Endothelial cell of umbilical vein (primary cell): ENCODE results near the gene PTPN13. TPM values are rescaled to one million over a fixed set of nuclear protein-coding genes. Genes with fewer than 3 reads are reported as not detected.

Experiments used
- BruUV-seq: library from RNA; stranded (reverse); fragments of 400-500 nt; replicated peaks from 2 replicates; lab custom pipeline; 2021; lab: Mats Ljungman, UMichigan
- CTCF ChIA-PET: fragments of 300-600, 350-600 bp; sonication (Branson Sonifier 250); formaldehyde crosslinking; loops from one replicate; lab custom pipeline; 2021; ENCODE audit warnings: antibody characterized with exemption, inconsistent platforms; lab: Charles Lee
- POLR2A ChIA-PET: fragments of 300-600, 350-600 bp; sonication (Branson Sonifier 250); formaldehyde crosslinking; loops from one replicate; lab custom pipeline; 2021; ENCODE audit warnings: antibody characterized with exemption, inconsistent platforms; lab: Charles Lee
- DNase-seq: peaks from one replicate; pipeline ENCODE4 v3.0.0-alpha.2; 2011; ENCODE audit warnings: low read depth, low spot score
- FAIRE-seq: peaks from 2 replicates; lab custom pipeline; 2011; peaks lifted over from hg19 to GRCh38; lab: Jason Lieb, UNC
- H2AFZ ChIP-seq: 2 replicates; pipeline ENCODE4 v1.6.0; 2012; ENCODE audit warnings: low read depth, low read length, control low read depth, inconsistent platforms
- H3K27ac ChIP-seq: 2 replicates; pipeline ENCODE4 v1.5.1; 2011; ENCODE audit warnings: low read depth, mild to moderate bottlenecking, control low read depth, low read length, moderate library complexity; ENCODE audit not compliant: insufficient read depth
- H3K27me3 ChIP-seq, 2 experiments: 2 replicates each; pipeline versions ENCODE4 v1.6.0 to v1.6.1; 2011; ENCODE audit warnings: low read length in 2 of 2, mixed read lengths in 1 of 2; ENCODE audit not compliant: control insufficient read depth in 2 of 2, insufficient read depth in 2 of 2
- H3K36me3 ChIP-seq, 2 experiments: 2 replicates in 1 of 2; 3 replicates in 1 of 2; pipeline ENCODE4 v1.5.1; 2011; ENCODE audit warnings: low read length in 2 of 2, mild to moderate bottlenecking in 1 of 2, moderate library complexity in 1 of 2; ENCODE audit not compliant: control insufficient read depth in 2 of 2, insufficient read depth in 2 of 2; ENCODE audit errors: extremely low read depth in 1 of 2
- H3K4me1 ChIP-seq: 3 replicates; pipeline ENCODE4 v1.5.1; 2011; ENCODE audit warnings: mild to moderate bottlenecking, low read length; ENCODE audit not compliant: control insufficient read depth, insufficient read depth; ENCODE audit errors: extremely low read depth
- H3K4me2 ChIP-seq: 2 replicates; pipeline ENCODE4 v1.6.1; 2011; ENCODE audit warnings: low read length, control low read depth, mixed read lengths; ENCODE audit not compliant: insufficient read depth
- H3K4me3 ChIP-seq, 3 experiments: fragments of 200-600 bp in 1 of 3; sonication (generic), shearing (Covaris generic) in 1 of 3; replicated peaks in 1 of 3; 2 replicates each; pipeline ENCODE4 v1.5.1; 2011 to 2016; ENCODE audit warnings: control low read depth in 3 of 3, low read length in 3 of 3, mild to moderate bottlenecking in 2 of 3, inconsistent platforms in 1 of 3, low read depth in 1 of 3, moderate library complexity in 1 of 3; ENCODE audit not compliant: insufficient read depth in 1 of 3
- H3K79me2 ChIP-seq: 2 replicates; pipeline ENCODE4 v1.6.0; 2012; ENCODE audit warnings: low read length, inconsistent platforms; ENCODE audit not compliant: control insufficient read depth, insufficient read depth
- H3K9ac ChIP-seq: replicated peaks from 2 replicates; pipeline ENCODE3; 2011; ENCODE audit warnings: low read length, control low read depth; ENCODE audit not compliant: insufficient read depth; ENCODE audit errors: extremely low read depth
- H3K9me1 ChIP-seq: replicated peaks from 3 replicates; pipeline ENCODE4 v1.6.0; 2011; ENCODE audit warnings: mild to moderate bottlenecking, low read length; ENCODE audit not compliant: control insufficient read depth, insufficient read depth; ENCODE audit errors: extremely low read depth
- H3K9me3 ChIP-seq: replicated peaks from 2 replicates; pipeline ENCODE4 v1.5.1; 2012; ENCODE audit warnings: low read length, inconsistent platforms; ENCODE audit not compliant: control insufficient read depth, insufficient read depth
- H4K20me1 ChIP-seq: replicated peaks from 2 replicates; pipeline ENCODE3; 2011; ENCODE audit warnings: mild to moderate bottlenecking, low read length; ENCODE audit not compliant: control insufficient read depth, insufficient read depth; ENCODE audit errors: extremely low read depth
- EZH2 ChIP-seq: IDR thresholded peaks from 2 replicates; pipeline ENCODE4 v1.6.1; 2012; ENCODE audit warnings: borderline replicate concordance, low read depth, mild to moderate bottlenecking, moderate library complexity, low read length, inconsistent platforms; ENCODE audit not compliant: severe bottlenecking
- FOS ChIP-seq: IDR thresholded peaks from 2 replicates; pipeline ENCODE4 v1.6.1; 2011; ENCODE audit warnings: mild to moderate bottlenecking, low read length, moderate library complexity, borderline replicate concordance; ENCODE audit not compliant: insufficient read depth
- GATA2 ChIP-seq: IDR thresholded peaks from 2 replicates; pipeline ENCODE4 v1.7.0; 2011; ENCODE audit warnings: low read depth, mild to moderate bottlenecking, moderate library complexity, mixed read lengths, low read length; ENCODE audit not compliant: insufficient read length, insufficient read depth
- JUN ChIP-seq: IDR thresholded peaks from 2 replicates; pipeline ENCODE4 v1.6.1; 2011; ENCODE audit warnings: borderline replicate concordance, low read depth; ENCODE audit not compliant: insufficient read length, insufficient read depth
- MYC ChIP-seq: IDR thresholded peaks from one replicate; pipeline ENCODE4 v1.6.1; 2011; ENCODE audit warnings: mild to moderate bottlenecking, low read depth, low read length
- POLR2A ChIP-seq: IDR thresholded peaks from 2 replicates; pipeline ENCODE4 v1.6.1; 2012; ENCODE audit warnings: low read depth, mild to moderate bottlenecking, control low read depth, low read length
- POLR2AphosphoS5 ChIP-seq: IDR thresholded peaks from 2 replicates; pipeline ENCODE4 v1.6.1; 2012; ENCODE audit warnings: low read depth, mild to moderate bottlenecking, control low read depth, low read length, moderate library complexity; ENCODE audit not compliant: insufficient read depth
- dilution Hi-C: fragments of 300-500 bp; cut with MboI; formaldehyde crosslinking; loops from one replicate; pipeline ENCODE4 v1.15.0; 2019; ENCODE audit warnings: low sequenced_read_pairs; ENCODE audit not compliant: extremely low pct_ligation_motif_present
- intact Hi-C: fragments of 100-400 bp; cut with micrococcal nuclease; formaldehyde crosslinking; loops from one replicate; pipeline ENCODE4 v1.10.0; 2022
- polyA plus RNA-seq, 4 experiments: library from polyadenylated mRNA; depleted of rRNA in 3 of 4; stranded (reverse) in 3 of 4; unstranded in 1 of 4; fragments of >200 nt; gene quantifications; 2 replicates each; pipeline versions ENCODE4 v1.2.1 to v1.2.3, GENCODE V29; 2011 to 2012; ENCODE audit warnings: missing spikeins in 1 of 4
- total RNA-seq: library from RNA; stranded (reverse); gene quantifications from 2 replicates; pipeline ENCODE4 v1.2.3, GENCODE V29; 2021
- TF ChIP-seq, protein P1 (sequence below): IDR thresholded peaks from 2 replicates; pipeline ENCODE4 v1.6.1; 2011; ENCODE audit not compliant: insufficient read depth, insufficient read length
- TF ChIP-seq, protein P2 (sequence below), 2 donors: IDR thresholded peaks; 1 replicate in 1 of 2; 2 replicates in 1 of 2; pipeline ENCODE4 v1.5.1; 2011; ENCODE audit warnings: low read length in 2 of 2, mild to moderate bottlenecking in 2 of 2, moderate library complexity in 2 of 2, control low read depth in 1 of 2, inconsistent platforms in 1 of 2, low read depth in 1 of 2; ENCODE audit not compliant: insufficient read depth in 1 of 2; ENCODE audit errors: extremely low read depth in 1 of 2

Gene PTPN13
- total and polyA plus RNA-seq, 2 donors (not counting 3 experiments of a cell fraction or from before 2014, with no cell fraction given): 0.69 to 2.9 TPM

DNA sequence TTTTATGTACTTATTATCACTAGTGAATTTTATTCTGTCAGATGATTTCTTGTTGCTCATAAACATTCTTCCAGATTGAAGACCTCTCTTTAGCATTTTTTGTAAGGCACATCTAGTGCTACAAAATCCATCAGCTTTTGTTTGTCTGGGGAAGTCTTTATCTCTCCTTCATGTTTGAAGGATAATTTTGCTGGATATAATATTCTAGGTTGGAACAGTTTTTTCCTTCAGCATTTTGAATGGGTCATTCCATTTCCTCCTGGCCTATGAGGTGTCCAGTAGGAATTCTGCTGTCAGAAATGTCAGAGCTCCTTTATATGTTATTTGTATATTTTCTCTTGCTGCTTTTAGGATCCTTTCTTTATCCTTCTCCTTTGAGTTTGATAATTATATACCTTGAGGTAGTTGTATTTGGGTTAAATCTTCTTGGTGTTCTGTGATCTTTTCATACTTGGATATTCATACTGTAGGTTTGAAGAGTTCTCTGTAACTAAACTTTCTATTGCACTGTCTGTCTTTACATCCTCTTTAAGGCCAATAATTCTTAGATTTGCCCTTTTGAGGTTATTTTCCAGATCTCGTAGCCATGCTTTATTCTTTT lies 58.3 kb downstream of the PTPN13 start:
- no peaks in the 10 kb centered on the region for H3K9me1 ChIP-seq
- FAIRE-seq (no peak), DNase-seq (no peak)
- no TSS peak for BruUV-seq
- no peaks in the 10 kb centered on the region for H3K4me1 ChIP-seq
- H3K4me2 ChIP-seq: no peak overlapping the region
- no peak overlapping the region for H3K27ac ChIP-seq
- intact Hi-C loops (loop anchor here (2.0 kb wide), 1 partner anchor 156 kb away; no protein-coding TSS in a partner anchor), dilution Hi-C loops (no loop called here)
- H3K36me3 ChIP-seq: no peaks in the 10 kb centered on the region
- H4K20me1 ChIP-seq: no peaks in the 10 kb centered on the region
- no peak overlapping the region for H2AFZ ChIP-seq
- H3K9ac ChIP-seq: no peak overlapping the region
- no peak for TF ChIP-seq FOS
- no peak for TF ChIP-seq EZH2
- TF ChIP-seq, protein P1, sequence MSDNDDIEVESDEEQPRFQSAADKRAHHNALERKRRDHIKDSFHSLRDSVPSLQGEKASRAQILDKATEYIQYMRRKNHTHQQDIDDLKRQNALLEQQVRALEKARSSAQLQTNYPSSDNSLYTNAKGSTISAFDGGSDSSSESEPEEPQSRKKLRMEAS: no peak
- TF ChIP-seq, protein P2, sequence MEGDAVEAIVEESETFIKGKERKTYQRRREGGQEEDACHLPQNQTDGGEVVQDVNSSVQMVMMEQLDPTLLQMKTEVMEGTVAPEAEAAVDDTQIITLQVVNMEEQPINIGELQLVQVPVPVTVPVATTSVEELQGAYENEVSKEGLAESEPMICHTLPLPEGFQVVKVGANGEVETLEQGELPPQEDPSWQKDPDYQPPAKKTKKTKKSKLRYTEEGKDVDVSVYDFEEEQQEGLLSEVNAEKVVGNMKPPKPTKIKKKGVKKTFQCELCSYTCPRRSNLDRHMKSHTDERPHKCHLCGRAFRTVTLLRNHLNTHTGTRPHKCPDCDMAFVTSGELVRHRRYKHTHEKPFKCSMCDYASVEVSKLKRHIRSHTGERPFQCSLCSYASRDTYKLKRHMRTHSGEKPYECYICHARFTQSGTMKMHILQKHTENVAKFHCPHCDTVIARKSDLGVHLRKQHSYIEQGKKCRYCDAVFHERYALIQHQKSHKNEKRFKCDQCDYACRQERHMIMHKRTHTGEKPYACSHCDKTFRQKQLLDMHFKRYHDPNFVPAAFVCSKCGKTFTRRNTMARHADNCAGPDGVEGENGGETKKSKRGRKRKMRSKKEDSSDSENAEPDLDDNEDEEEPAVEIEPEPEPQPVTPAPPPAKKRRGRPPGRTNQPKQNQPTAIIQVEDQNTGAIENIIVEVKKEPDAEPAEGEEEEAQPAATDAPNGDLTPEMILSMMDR (IDR thresholded peaks at IDR 0.05; ENCODE audit: extremely low read depth in 1 of 2, insufficient read depth in 1 of 2, low read depth in 1 of 2, low read length in 2 of 2): no peak
- no peak for TF ChIP-seq MYC
- no peak for TF ChIP-seq POLR2A
- TF ChIP-seq POLR2AphosphoS5: no peak
- TF ChIP-seq JUN: no peak
- TF ChIP-seq GATA2: no peak
- POLR2A ChIA-PET: no interaction called here
- H3K79me2 ChIP-seq: no peaks in the 10 kb centered on the region
- no peaks in the 10 kb centered on the region for H3K27me3 ChIP-seq
- no peaks in the 10 kb centered on the region for H3K9me3 ChIP-seq
- H3K4me3 ChIP-seq: no peak overlapping the region
- CTCF ChIA-PET: interaction anchor here (1.8 to 2.4 kb wide), 3 partner anchors 9 to 16 kb away, joined by 7 to 15 read pairs (median 12); no protein-coding TSS in a partner anchor
